Pancreas (tissue), 10 donors: ENCODE results near the gene LRRC23. TPM values are rescaled to one million over a fixed set of nuclear protein-coding genes. Genes with fewer than 3 reads are reported as not detected.

Experiments
- ATAC-seq, 4 donors: fragments of 200-7000 bp; cut with Tn5 transposase; one replicate each; pipeline versions ENCODE4 v1.8.0 to v1.9.1; 2020; ENCODE audit warnings: mild to moderate bottlenecking in 4 of 4, moderate library complexity in 4 of 4
- DNase-seq, 6 donors: peaks; one replicate each; pipeline ENCODE4 v3.0.0-alpha.2; 2020
- FAIRE-seq: peaks from 2 replicates; lab custom pipeline; 2012; peaks lifted over from hg19 to GRCh38; lab: Jason Lieb, UNC
- H3K27ac ChIP-seq, 4 donors: fragments of 200-600 bp; sonication (generic); 1 replicate in 3 of 4; 2 replicates in 1 of 4; pipeline versions ENCODE4 v1.5.0 to v1.8.0; 2020
- H3K27me3 ChIP-seq, 4 donors: fragments of 200-600 bp; one replicate each; pipeline ENCODE4 v1.8.0; 2021
- H3K36me3 ChIP-seq, 3 donors: fragments of 200-600 bp; sonication (generic) in 1 of 3; one replicate each; pipeline versions ENCODE4 v1.5.0 to v1.8.0; 2020 to 2021
- H3K4me1 ChIP-seq, 3 donors: fragments of 200-600 bp; one replicate each; pipeline ENCODE4 v1.8.0; 2021
- H3K4me3 ChIP-seq, 4 donors: fragments of 200-600 bp; sonication (generic) in 2 of 4; one replicate each; pipeline versions ENCODE4 v1.5.0 to v1.8.0; 2020 to 2021
- H3K9me3 ChIP-seq, 4 donors: fragments of 200-600 bp; one replicate each; pipeline ENCODE4 v1.8.0; 2021
- CTCF ChIP-seq, 4 donors: fragments of 200-600 bp; sonication (generic) in 3 of 4; IDR thresholded peaks; one replicate each; pipeline versions ENCODE4 v1.5.0 to v1.8.0; 2021; ENCODE audit warnings: antibody characterized with exemption in 4 of 4
- WGBS, 2 donors: extraction: QIAGEN DNeasy Blood & Tissue Kit; methylation state at CpG; one replicate each; pipeline ENCODE4 v1.1.7; 2013; 5-methylcytosine and 5-hydroxymethylcytosine counted together
- intact Hi-C, 3 donors: fragments of 100-400 bp; cut with DNase I; formaldehyde crosslinking; loops; one replicate each; pipeline versions ENCODE4 v1.11.1 to v1.14.2; 2022
- polyA plus RNA-seq, 2 donors: library from polyadenylated mRNA; stranded (reverse); fragments of 200-250 nt; gene quantifications; one replicate each; pipeline ENCODE4 v1.2.3, GENCODE V29; 2013
- total RNA-seq, 6 donors: library from RNA; stranded (reverse); fragmentation: NEBNext Ultra II Directional in 4 of 6; extraction: Animal tissue kit (Norgen Biotek cat#: 25700) in 4 of 6; gene quantifications; one replicate each; pipeline versions ENCODE4 v1.2.1 to v1.2.4, GENCODE V29; 2021 to 2023
- donor health status: healthy with polysubstance abuse.
- donor health status: DM: no; HTN: no; CAD: no; lungs with moderate emphysema.
- donor health status: DM: no; HTN: no; CAD: no.
- donor health status: control.
- donor health status: control.
- donor health status: Bipolar disorder and iron deficiency.
- donor health status: DM: yes; HTN: yes; CAD: no.
- donor health status: DM: no; HTN: no; CAD: no.
- donor health status: DM: no; HTN: no; CAD: no.
- donor health status: DM: yes; HTN: yes; CAD: no.

Gene LRRC23
- total and polyA plus RNA-seq, 8 donors, result 1.7 to 13.0 (median 3.8) TPM

- DNase-seq (peak; percentile 91 to 95 (median 92)), FAIRE-seq (no peak), ATAC-seq (peak; percentile 57 to 77 (median 68))
- Histone ChIP-seq H3K36me3 (peaks cover 0 to 4% (median 0%) of the 10 kb centered on the region in 3 donors), H3K4me3 (peak overlapping the region; percentile 54 to 71 (median 66)), H3K27me3 (no peaks in the 10 kb centered on the region), H3K4me1 (peaks cover 13 to 23% (median 18%) of the 10 kb centered on the region in 3 donors), H3K27ac (peak overlapping the region; percentile 91 to 97 (median 96)), H3K9me3 (no peaks in the 10 kb centered on the region)
- TF ChIP-seq CTCF (IDR thresholded peaks at IDR 0.05), result peak; percentile 52 to 84 (median 70)
- WGBS, 2 donors, result 1 to 2% methylated on average over 48 of the region's 48 CpGs
- intact Hi-C loops, result loop anchor here in 1 of 3 donors (10.0 kb wide), 1 partner anchor 160 kb away; the partner anchor contains the start of gene C1RL
Measured at GRCh38 chr12:6944381-6945186, 40.0 kb downstream of the LRRC23 start.

- H3K4me3 ChIP-seq, result peak overlapping the region in 2 of 4 donors; percentile 27 to 71
- no peak for FAIRE-seq
- WGBS, 2 donors, result 31 to 36% methylated on average over 9 to 11 of the region's 11 CpGs
- H3K27me3 ChIP-seq, result no peaks in the 10 kb centered on the region
- H3K36me3 ChIP-seq, result peaks cover 0 to 4% (median 0%) of the 10 kb centered on the region in 3 donors
- TF ChIP-seq CTCF (IDR thresholded peaks at IDR 0.05), result no peak
- no peak for ATAC-seq
- peaks cover 13 to 23% (median 18%) of the 10 kb centered on the region in 3 donors for H3K4me1 ChIP-seq
- no peaks in the 10 kb centered on the region for H3K9me3 ChIP-seq
- H3K27ac ChIP-seq, result peak overlapping the region; percentile 83 to 97 (median 96)
- intact Hi-C loops, result loop anchor here in 1 of 3 donors (10.0 kb wide), 1 partner anchor 159 kb away; the partner anchor contains the start of gene C1RL
- peak in 1 of 6 donors; percentile 77 for DNase-seq
Measured at GRCh38 chr12:6945613-6946012, 41.0 kb downstream of the LRRC23 start.

- intact Hi-C loops, result loop anchor here in 1 of 3 donors (10.0 kb wide), 1 partner anchor 159 kb away; the partner anchor contains the start of gene C1RL
- WGBS, 2 donors, result 2 to 6% methylated on average over 32 of the region's 32 CpGs
- Histone ChIP-seq H3K4me3 (peak overlapping the region; percentile 27 to 71 (median 40)), H3K4me1 (peaks cover 13 to 23% (median 18%) of the 10 kb centered on the region in 3 donors), H3K36me3 (peaks cover 0 to 3% (median 0%) of the 10 kb centered on the region in 3 donors), H3K27me3 (no peaks in the 10 kb centered on the region), H3K27ac (peak overlapping the region; percentile 83 to 97 (median 96)), H3K9me3 (no peaks in the 10 kb centered on the region)
- peak in 1 of 4 donors; percentile 10 for TF ChIP-seq CTCF (IDR thresholded peaks at IDR 0.05)
- ATAC-seq, result peak; percentile 74 to 82 (median 80)
- DNase-seq, result peak; percentile 93 to 99 (median 98)
- FAIRE-seq, result no peak
Measured at GRCh38 chr12:6946033-6946919, 41.7 kb downstream of the LRRC23 start.

GRCh38 chr12:6946920-6947374, 42.3 kb downstream of the LRRC23 start:
- no peak for ATAC-seq
- Histone ChIP-seq H3K27ac (peak overlapping the region; percentile 49 to 97 (median 96)), H3K4me3 (peak overlapping the region; percentile 27 to 71 (median 40)), H3K9me3 (no peaks in the 10 kb centered on the region), H3K4me1 (peaks cover 13 to 23% (median 18%) of the 10 kb centered on the region in 3 donors), H3K27me3 (no peaks in the 10 kb centered on the region), H3K36me3 (no peaks in the 10 kb centered on the region)
- no peak for TF ChIP-seq CTCF (IDR thresholded peaks at IDR 0.05)
- WGBS, 2 donors, result 36 to 38% methylated on average over 8 of the region's 8 CpGs
- FAIRE-seq, result no peak
- DNase-seq, result no peak
- intact Hi-C loops, result loop anchor here in 1 of 3 donors (10.0 kb wide), 1 partner anchor 158 kb away; the partner anchor contains the start of gene C1RL
